Panc1 (cell line): ENCODE data around the gene CUX1. TPM values are rescaled to one million over a fixed set of nuclear protein-coding genes. Genes with fewer than 3 reads are reported as not detected.

Experiments used
- ATAC-seq: fragments of 200-7000 bp; cut with Tn5 transposase; 2 replicates; pipeline ENCODE4 v1.9.1; 2020; ENCODE audit warnings: mild to moderate bottlenecking, moderate library complexity
- BruUV-seq: library from RNA; stranded (reverse); fragments of 400-500 nt; replicated peaks from 2 replicates; lab custom pipeline; 2021; lab: Mats Ljungman, UMichigan
- CTCF ChIA-PET: fragments of 300-600 bp; sonication (Branson Sonifier 250); formaldehyde crosslinking; loops from one replicate; lab custom pipeline; 2022; ENCODE audit warnings: antibody characterized with exemption; lab: Charles Lee
- POLR2A ChIA-PET: fragments of 300-600 bp; sonication (Branson Sonifier 250); formaldehyde crosslinking; loops from one replicate; lab custom pipeline; 2022; ENCODE audit warnings: antibody characterized with exemption; lab: Charles Lee
- DNase-seq: peaks from one replicate; pipeline ENCODE4 v3.0.0-alpha.2; 2010; ENCODE audit warnings: low read depth, low spot score
- H3K27ac ChIP-seq: 2 replicates; pipeline ENCODE4 v1.5.1; 2011; ENCODE audit warnings: mild to moderate bottlenecking, low read length, inconsistent platforms
- H3K27me3 ChIP-seq: fragments of 200-500 bp; sonication (Bioruptor generic); 2 replicates; pipeline ENCODE4 v1.6.0; 2014; ENCODE audit warnings: low read length, inconsistent platforms; ENCODE audit not compliant: control insufficient read depth, insufficient read depth
- H3K36me3 ChIP-seq: fragments of 200-500 bp; sonication (Bioruptor generic); 2 replicates; pipeline ENCODE4 v1.5.1; 2014; ENCODE audit warnings: inconsistent platforms, mild to moderate bottlenecking, low read length, moderate library complexity; ENCODE audit not compliant: control insufficient read depth, insufficient read depth
- H3K4me1 ChIP-seq: 2 replicates; pipeline ENCODE4 v1.5.1; 2011; ENCODE audit warnings: inconsistent platforms, mild to moderate bottlenecking, low read length, moderate library complexity; ENCODE audit not compliant: control insufficient read depth, insufficient read depth
- H3K4me3 ChIP-seq, 2 experiments: 2 replicates each; pipeline ENCODE4 v1.5.1; 2011 to 2012; ENCODE audit warnings: low read depth in 2 of 2, low read length in 2 of 2, mild to moderate bottlenecking in 2 of 2, inconsistent platforms in 1 of 2, moderate library complexity in 1 of 2
- H3K9me3 ChIP-seq: fragments of 200-500 bp; sonication (Bioruptor generic); 2 replicates; pipeline ENCODE4 v1.5.1; 2014; ENCODE audit warnings: low read depth, mild to moderate bottlenecking, inconsistent platforms, low read length, moderate library complexity; ENCODE audit not compliant: control insufficient read depth, insufficient read depth
- CTCF ChIP-seq: fragments of 450-650 bp; IDR thresholded peaks from 2 replicates; pipeline ENCODE4 v1.5.1; 2017; ENCODE audit warnings: mild to moderate bottlenecking
- POLR2AphosphoS5 ChIP-seq: IDR thresholded peaks from 2 replicates; pipeline ENCODE4 v1.6.1; 2012; ENCODE audit warnings: mild to moderate bottlenecking, low read depth, low read length, moderate library complexity
- REST ChIP-seq, 2 experiments: IDR thresholded peaks; 2 replicates each; pipeline ENCODE4 v1.6.1; 2011 to 2012; ENCODE audit warnings: low read depth in 2 of 2, control low read depth in 1 of 2, low read length in 1 of 2, mild to moderate bottlenecking in 1 of 2, moderate library complexity in 1 of 2; ENCODE audit not compliant: insufficient read depth in 1 of 2
- SIN3A ChIP-seq: IDR thresholded peaks from 2 replicates; pipeline ENCODE4 v1.6.1; 2012; ENCODE audit warnings: low read depth, mild to moderate bottlenecking, low read length, moderate library complexity, borderline replicate concordance; ENCODE audit not compliant: insufficient read depth
- TCF7L2 ChIP-seq: IDR thresholded peaks from 2 replicates; pipeline ENCODE4 v1.6.1; 2011; ENCODE audit warnings: mild to moderate bottlenecking, low read depth, low read length, inconsistent platforms
- in situ Hi-C: cut with HindIII; loops from 2 replicates; pipeline ENCODE4 v1.10.0; 2016; ENCODE audit warnings: low sequenced_read_pairs, low pct_unique_long_range_greater_than_20kb
- intact Hi-C: fragments of 100-400 bp; cut with micrococcal nuclease; formaldehyde crosslinking; loops from one replicate; pipeline ENCODE4 v1.10.0; 2022; ENCODE audit not compliant: unreplicated experiment
- total RNA-seq: library from RNA; stranded (reverse); gene quantifications from one replicate; pipeline ENCODE4 v1.2.1, GENCODE V29; 2021; ENCODE audit not compliant: unreplicated experiment

CUX1 gene
- total RNA-seq, 1 experiment from 2014 or later, result 50.9 TPM

- H3K27ac ChIP-seq, result no peak overlapping the region
- TF ChIP-seq CTCF, result no peak
- no peak for TF ChIP-seq SIN3A
- no peak for TF ChIP-seq TCF7L2
- TF ChIP-seq REST (IDR thresholded peaks at IDR 0.05; ENCODE audit: insufficient read depth in 1 of 2, low read depth in 2 of 2, low read length in 1 of 2), result no peak
- no peak for TF ChIP-seq POLR2AphosphoS5
- ChIA-PET CTCF (interaction anchor here (0.6 kb wide), 1 partner anchor 172 kb away, joined by 3 read pairs; no protein-coding TSS in a partner anchor), POLR2A (no interaction called here)
- no peaks in the 10 kb centered on the region for H3K27me3 ChIP-seq
- peaks cover 4% of the 10 kb centered on the region; the same call in 1 of the 2 replicates for H3K4me1 ChIP-seq
- H3K4me3 ChIP-seq, result no peak overlapping the region
- ATAC-seq (no peak), DNase-seq (no peak)
- no peaks in the 10 kb centered on the region for H3K36me3 ChIP-seq
- no peaks in the 10 kb centered on the region for H3K9me3 ChIP-seq
- in situ Hi-C loops (no loop called here), intact Hi-C loops (no loop called here)
- BruUV-seq, result no TSS peak
These were observed 247.8 kb downstream of the CUX1 start for GRCh38 chr7:102065226-102065625.

GRCh38 chr7:102066476-102066875 lies 249.1 kb downstream of the CUX1 start:
- no peaks in the 10 kb centered on the region for H3K36me3 ChIP-seq
- H3K27ac ChIP-seq, result no peak overlapping the region
- no peak for DNase-seq
- peaks cover 4% of the 10 kb centered on the region; the same call in 1 of the 2 replicates for H3K4me1 ChIP-seq
- POLR2A ChIA-PET, result no interaction called here
- no peaks in the 10 kb centered on the region for H3K9me3 ChIP-seq
- TF ChIP-seq TCF7L2, result no peak
- BruUV-seq, result no TSS peak
- ATAC-seq, result no peak
- CTCF ChIA-PET, result no interaction called here
- no peaks in the 10 kb centered on the region for H3K27me3 ChIP-seq
- intact Hi-C loops (no loop called here), in situ Hi-C loops (no loop called here)
- H3K4me3 ChIP-seq, result no peak overlapping the region

- Histone ChIP-seq H3K4me1 (peaks cover 4% of the 10 kb centered on the region; the same call in 1 of the 2 replicates), H3K4me3 (no peak overlapping the region), H3K36me3 (no peaks in the 10 kb centered on the region), H3K9me3 (no peaks in the 10 kb centered on the region), H3K27ac (no peak overlapping the region), H3K27me3 (no peaks in the 10 kb centered on the region)
- DNase-seq (no peak), ATAC-seq (no peak)
- in situ Hi-C loops (no loop called here), intact Hi-C loops (no loop called here)
- ChIA-PET POLR2A (no interaction called here), CTCF (no interaction called here)
- no TSS peak for BruUV-seq
- TF ChIP-seq TCF7L2, result no peak
- TF ChIP-seq REST (IDR thresholded peaks at IDR 0.05; ENCODE audit: insufficient read depth in 1 of 2, low read depth in 2 of 2, low read length in 1 of 2), result no peak
- TF ChIP-seq SIN3A, result no peak
- TF ChIP-seq POLR2AphosphoS5, result no peak
- no peak for TF ChIP-seq CTCF
These were observed 251.4 kb downstream of the CUX1 start for GRCh38 chr7:102068846-102069245.
